HepG2 (cell line): Measurements from ENCODE around the gene CBFA2T2. TPM values are rescaled to one million over a fixed set of nuclear protein-coding genes. Genes with fewer than 3 reads are reported as not detected.
A peak's percentile ranks its signal among the peaks of the same experiment; 100 is the strongest.

ENCODE experiments used
- ERF ChIP-seq: IDR thresholded peaks from 2 replicates; pipeline ENCODE4 v1.6.1; 2018; ENCODE audit warnings: missing biosample characterization, missing genetic modification reagents
- GATAD1 ChIP-seq: IDR thresholded peaks from 2 replicates; pipeline ENCODE4 v1.6.1; 2016; ENCODE audit warnings: missing genetic modification reagents, missing compliant biosample characterization
- GTF2F1 ChIP-seq: fragments of 150-350 bp; IDR thresholded peaks from 2 replicates; pipeline ENCODE4 v1.6.1; 2014; ENCODE audit warnings: low read length
- HNRNPLL ChIP-seq: fragments of 200-400 bp; formaldehyde crosslinking; IDR thresholded peaks from 2 replicates; pipeline ENCODE4 v1.6.1; 2017; ENCODE audit warnings: mild to moderate bottlenecking, low read depth, low read length; ENCODE audit not compliant: poor library complexity, severe bottlenecking
- NAIF1 ChIP-seq: sonication (generic); formaldehyde crosslinking; IDR thresholded peaks from 2 replicates; pipeline ENCODE4 v1.5.0; 2020; ENCODE audit warnings: mild to moderate bottlenecking, missing genetic modification reagents, borderline replicate concordance
- SMC3 ChIP-seq: IDR thresholded peaks from 2 replicates; pipeline ENCODE4 v1.6.1; 2011; ENCODE audit warnings: low read length, improper control_type of control experiment
- ZFYVE20 ChIP-seq: sonication (generic); formaldehyde crosslinking; IDR thresholded peaks from 2 replicates; pipeline ENCODE4 v1.8.0; 2023; ENCODE audit warnings: low read depth, mild to moderate bottlenecking, moderate library complexity, missing genetic modification reagents, borderline replicate concordance
- ZNF10 ChIP-seq: sonication (generic); formaldehyde crosslinking; IDR thresholded peaks from 2 replicates; pipeline ENCODE4 v1.4.0; 2020; ENCODE audit warnings: mild to moderate bottlenecking, low read depth, missing genetic modification reagents, borderline replicate concordance
- ZNF124 ChIP-seq: sonication (generic); formaldehyde crosslinking; IDR thresholded peaks from 2 replicates; pipeline ENCODE4 v1.4.0; 2020; ENCODE audit warnings: missing genetic modification reagents
- ZNF607 ChIP-seq: sonication (generic); formaldehyde crosslinking; IDR thresholded peaks from 2 replicates; pipeline ENCODE4 v1.5.1; 2020; ENCODE audit warnings: missing genetic modification reagents, mild to moderate bottlenecking, borderline replicate concordance
- polyA plus RNA-seq, 8 experiments: library from polyadenylated mRNA; depleted of rRNA in 3 of 8; stranded (reverse) in 7 of 8; unstranded in 1 of 8; fragments of >200 nt; fragmentation: Illumina TruSeq in 4 of 8; extraction: Trizol in 4 of 8; gene quantifications; 2 replicates each; pipeline versions ENCODE4 v1.2.1 to v1.2.3, GENCODE V29; 2011 to 2016; ENCODE audit warnings: low read depth in 4 of 8, missing spikeins in 1 of 8, mixed read lengths in 1 of 8; ENCODE audit not compliant: insufficient read depth in 1 of 8
- total RNA-seq, 5 experiments: library from RNA; depleted of rRNA; stranded (reverse); fragments of >200 nt; fragmentation: Illumina TruSeq; extraction: Trizol; gene quantifications; 2 replicates each; pipeline ENCODE4 v1.2.3, GENCODE V29; 2016; ENCODE audit warnings: low read depth in 1 of 5
- TF ChIP-seq, protein P1 (sequence below), 2 experiments: sonication (generic) in 1 of 2; formaldehyde crosslinking in 1 of 2; IDR thresholded peaks; 2 replicates each; pipeline versions ENCODE4 v1.4.0 to v1.6.1; 2018 to 2020; ENCODE audit warnings: missing genetic modification reagents in 2 of 2, borderline replicate concordance in 1 of 2, low read depth in 1 of 2, mild to moderate bottlenecking in 1 of 2, missing biosample characterization in 1 of 2
- TF ChIP-seq, protein P2 (sequence below): sonication (generic); formaldehyde crosslinking; IDR thresholded peaks from 2 replicates; pipeline ENCODE4 v1.4.0; 2020; ENCODE audit warnings: missing genetic modification reagents
- TF ChIP-seq, protein P3 (sequence below): sonication (generic); formaldehyde crosslinking; IDR thresholded peaks from 2 replicates; pipeline ENCODE4 v1.4.0; 2020; ENCODE audit warnings: missing genetic modification reagents
- TF ChIP-seq, protein P4 (sequence below): sonication (generic); formaldehyde crosslinking; IDR thresholded peaks from 2 replicates; pipeline ENCODE4 v1.8.1; 2023; ENCODE audit warnings: mild to moderate bottlenecking, missing genetic modification reagents
- TF ChIP-seq, protein P5 (sequence below): sonication (generic); formaldehyde crosslinking; IDR thresholded peaks from 2 replicates; pipeline ENCODE4 v1.5.0; 2020; ENCODE audit warnings: mild to moderate bottlenecking, missing genetic modification reagents, moderate library complexity
- TF ChIP-seq, protein P6 (sequence below): sonication (generic); formaldehyde crosslinking; IDR thresholded peaks from 2 replicates; pipeline ENCODE4 v1.4.0; 2020; ENCODE audit warnings: missing genetic modification reagents, borderline replicate concordance

Gene CBFA2T2
- total and polyA plus RNA-seq, 2 of the 13 experiments (the other 11 are each of a cell fraction or from before 2014, with no cell fraction given): 6.3 to 21.2 TPM

DNA sequence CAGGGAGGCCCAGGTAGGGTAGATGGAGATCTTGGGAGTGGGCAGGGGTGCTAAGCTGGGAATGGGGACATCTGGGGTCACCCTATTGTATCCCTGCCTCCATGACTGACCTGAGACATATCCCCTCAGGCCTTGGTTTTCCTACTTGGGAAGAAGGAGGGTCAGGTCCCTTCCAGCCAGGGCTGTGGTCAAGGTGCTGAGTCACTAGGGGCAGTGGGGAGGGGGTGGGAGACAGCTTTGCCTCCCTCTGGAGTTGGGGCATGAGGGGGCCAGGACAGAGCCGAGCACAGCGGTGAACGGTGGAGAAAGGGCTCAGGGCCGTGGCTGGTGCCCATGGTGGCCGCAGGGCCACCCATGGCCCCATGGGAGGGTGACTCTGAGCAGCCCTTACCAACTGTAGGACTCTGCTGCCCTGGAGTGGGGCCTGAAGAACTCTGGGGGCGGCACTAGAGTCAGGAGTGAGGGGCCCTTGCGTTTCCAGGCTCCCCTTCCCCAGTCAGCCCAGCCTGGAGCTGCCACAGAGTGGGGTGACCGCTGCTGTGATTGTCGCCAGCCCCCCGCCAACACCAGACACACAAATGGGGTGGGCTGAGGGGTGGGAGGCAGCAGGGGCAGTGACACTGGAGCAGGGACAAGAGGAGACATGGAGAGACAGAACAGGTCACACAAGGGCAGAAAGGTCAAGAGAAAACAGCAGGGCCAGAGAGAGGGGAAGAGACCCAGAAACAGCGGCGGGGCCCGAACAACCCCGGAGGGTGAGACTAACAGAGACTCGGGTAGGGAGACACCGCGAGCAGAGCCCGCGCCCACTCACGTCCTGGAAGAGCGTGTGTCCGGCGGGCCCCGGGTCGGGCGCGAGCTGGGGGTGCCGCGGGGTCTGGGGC, 183.8 kb downstream of the CBFA2T2 start (continued):
- TF ChIP-seq, protein P1, sequence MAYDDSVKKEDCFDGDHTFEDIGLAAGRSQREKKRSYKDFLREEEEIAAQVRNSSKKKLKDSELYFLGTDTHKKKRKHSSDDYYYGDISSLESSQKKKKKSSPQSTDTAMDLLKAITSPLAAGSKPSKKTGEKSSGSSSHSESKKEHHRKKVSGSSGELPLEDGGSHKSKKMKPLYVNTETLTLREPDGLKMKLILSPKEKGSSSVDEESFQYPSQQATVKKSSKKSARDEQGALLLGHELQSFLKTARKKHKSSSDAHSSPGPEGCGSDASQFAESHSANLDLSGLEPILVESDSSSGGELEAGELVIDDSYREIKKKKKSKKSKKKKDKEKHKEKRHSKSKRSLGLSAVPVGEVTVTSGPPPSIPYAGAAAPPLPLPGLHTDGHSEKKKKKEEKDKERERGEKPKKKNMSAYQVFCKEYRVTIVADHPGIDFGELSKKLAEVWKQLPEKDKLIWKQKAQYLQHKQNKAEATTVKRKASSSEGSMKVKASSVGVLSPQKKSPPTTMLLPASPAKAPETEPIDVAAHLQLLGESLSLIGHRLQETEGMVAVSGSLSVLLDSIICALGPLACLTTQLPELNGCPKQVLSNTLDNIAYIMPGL (CRISPR knock-in tag; IDR thresholded peaks at IDR 0.05; ENCODE audit: borderline replicate concordance in 1 of 2, low read depth in 1 of 2): peak in 1 of 2 experiments; percentile 46; a peak in 3 of 4 replicates
- TF ChIP-seq GTF2F1 (no peak), ZNF124 (CRISPR knock-in tag) (no peak), ZNF607 (CRISPR knock-in tag) (peak; percentile 43; the same call in 1 of the 2 replicates), ZNF10 (CRISPR knock-in tag) (no peak; the same call in 1 of the 2 replicates), GATAD1 (peak; percentile 14), HNRNPLL (peak; percentile 32), SMC3 (no peak), ERF (no peak), NAIF1 (no peak), ZFYVE20 (CRISPR knock-in tag) (0 out of 2 replicates have a peak, but pooled peaks have one; percentile 10)
- TF ChIP-seq, protein P2, sequence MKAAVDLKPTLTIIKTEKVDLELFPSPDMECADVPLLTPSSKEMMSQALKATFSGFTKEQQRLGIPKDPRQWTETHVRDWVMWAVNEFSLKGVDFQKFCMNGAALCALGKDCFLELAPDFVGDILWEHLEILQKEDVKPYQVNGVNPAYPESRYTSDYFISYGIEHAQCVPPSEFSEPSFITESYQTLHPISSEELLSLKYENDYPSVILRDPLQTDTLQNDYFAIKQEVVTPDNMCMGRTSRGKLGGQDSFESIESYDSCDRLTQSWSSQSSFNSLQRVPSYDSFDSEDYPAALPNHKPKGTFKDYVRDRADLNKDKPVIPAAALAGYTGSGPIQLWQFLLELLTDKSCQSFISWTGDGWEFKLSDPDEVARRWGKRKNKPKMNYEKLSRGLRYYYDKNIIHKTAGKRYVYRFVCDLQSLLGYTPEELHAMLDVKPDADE: 0 out of 2 replicates have a peak, but pooled peaks have one; percentile 9
- TF ChIP-seq, protein P3, sequence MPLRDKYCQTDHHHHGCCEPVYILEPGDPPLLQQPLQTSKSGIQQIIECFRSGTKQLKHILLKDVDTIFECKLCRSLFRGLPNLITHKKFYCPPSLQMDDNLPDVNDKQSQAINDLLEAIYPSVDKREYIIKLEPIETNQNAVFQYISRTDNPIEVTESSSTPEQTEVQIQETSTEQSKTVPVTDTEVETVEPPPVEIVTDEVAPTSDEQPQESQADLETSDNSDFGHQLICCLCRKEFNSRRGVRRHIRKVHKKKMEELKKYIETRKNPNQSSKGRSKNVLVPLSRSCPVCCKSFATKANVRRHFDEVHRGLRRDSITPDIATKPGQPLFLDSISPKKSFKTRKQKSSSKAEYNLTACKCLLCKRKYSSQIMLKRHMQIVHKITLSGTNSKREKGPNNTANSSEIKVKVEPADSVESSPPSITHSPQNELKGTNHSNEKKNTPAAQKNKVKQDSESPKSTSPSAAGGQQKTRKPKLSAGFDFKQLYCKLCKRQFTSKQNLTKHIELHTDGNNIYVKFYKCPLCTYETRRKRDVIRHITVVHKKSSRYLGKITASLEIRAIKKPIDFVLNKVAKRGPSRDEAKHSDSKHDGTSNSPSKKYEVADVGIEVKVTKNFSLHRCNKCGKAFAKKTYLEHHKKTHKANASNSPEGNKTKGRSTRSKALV (CRISPR knock-in tag): no peak
- TF ChIP-seq, protein P4, sequence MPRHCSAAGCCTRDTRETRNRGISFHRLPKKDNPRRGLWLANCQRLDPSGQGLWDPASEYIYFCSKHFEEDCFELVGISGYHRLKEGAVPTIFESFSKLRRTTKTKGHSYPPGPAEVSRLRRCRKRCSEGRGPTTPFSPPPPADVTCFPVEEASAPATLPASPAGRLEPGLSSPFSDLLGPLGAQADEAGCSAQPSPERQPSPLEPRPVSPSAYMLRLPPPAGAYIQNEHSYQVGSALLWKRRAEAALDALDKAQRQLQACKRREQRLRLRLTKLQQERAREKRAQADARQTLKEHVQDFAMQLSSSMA (CRISPR knock-in tag): no peak
- TF ChIP-seq, protein P5, sequence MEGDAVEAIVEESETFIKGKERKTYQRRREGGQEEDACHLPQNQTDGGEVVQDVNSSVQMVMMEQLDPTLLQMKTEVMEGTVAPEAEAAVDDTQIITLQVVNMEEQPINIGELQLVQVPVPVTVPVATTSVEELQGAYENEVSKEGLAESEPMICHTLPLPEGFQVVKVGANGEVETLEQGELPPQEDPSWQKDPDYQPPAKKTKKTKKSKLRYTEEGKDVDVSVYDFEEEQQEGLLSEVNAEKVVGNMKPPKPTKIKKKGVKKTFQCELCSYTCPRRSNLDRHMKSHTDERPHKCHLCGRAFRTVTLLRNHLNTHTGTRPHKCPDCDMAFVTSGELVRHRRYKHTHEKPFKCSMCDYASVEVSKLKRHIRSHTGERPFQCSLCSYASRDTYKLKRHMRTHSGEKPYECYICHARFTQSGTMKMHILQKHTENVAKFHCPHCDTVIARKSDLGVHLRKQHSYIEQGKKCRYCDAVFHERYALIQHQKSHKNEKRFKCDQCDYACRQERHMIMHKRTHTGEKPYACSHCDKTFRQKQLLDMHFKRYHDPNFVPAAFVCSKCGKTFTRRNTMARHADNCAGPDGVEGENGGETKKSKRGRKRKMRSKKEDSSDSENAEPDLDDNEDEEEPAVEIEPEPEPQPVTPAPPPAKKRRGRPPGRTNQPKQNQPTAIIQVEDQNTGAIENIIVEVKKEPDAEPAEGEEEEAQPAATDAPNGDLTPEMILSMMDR: peak; percentile 2
- TF ChIP-seq, protein P6, sequence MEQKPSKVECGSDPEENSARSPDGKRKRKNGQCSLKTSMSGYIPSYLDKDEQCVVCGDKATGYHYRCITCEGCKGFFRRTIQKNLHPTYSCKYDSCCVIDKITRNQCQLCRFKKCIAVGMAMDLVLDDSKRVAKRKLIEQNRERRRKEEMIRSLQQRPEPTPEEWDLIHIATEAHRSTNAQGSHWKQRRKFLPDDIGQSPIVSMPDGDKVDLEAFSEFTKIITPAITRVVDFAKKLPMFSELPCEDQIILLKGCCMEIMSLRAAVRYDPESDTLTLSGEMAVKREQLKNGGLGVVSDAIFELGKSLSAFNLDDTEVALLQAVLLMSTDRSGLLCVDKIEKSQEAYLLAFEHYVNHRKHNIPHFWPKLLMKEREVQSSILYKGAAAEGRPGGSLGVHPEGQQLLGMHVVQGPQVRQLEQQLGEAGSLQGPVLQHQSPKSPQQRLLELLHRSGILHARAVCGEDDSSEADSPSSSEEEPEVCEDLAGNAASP (CRISPR knock-in tag): no peak
